ENCODE results near the gene SYNE1.

DNA sequence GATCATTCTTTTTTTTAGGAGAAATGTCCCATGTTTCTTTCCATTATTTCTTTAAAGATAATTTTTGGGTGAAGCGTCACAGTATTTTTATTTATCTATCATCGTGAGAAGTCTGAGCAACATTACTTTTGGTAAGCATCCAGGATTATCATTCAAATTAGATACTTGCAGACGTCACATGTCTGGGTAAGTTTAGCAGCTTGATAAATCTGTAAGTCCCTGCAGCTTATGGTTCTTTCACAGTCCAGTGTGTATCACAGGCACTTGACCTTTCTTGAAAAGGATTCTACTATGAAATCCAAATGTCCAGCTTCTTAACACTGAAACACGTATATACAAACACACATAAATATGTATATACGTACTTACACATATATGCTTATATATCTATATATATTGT lies 470.3 kb downstream of the SYNE1 start:
- TF ChIP-seq POLR2A (IDR thresholded peaks at IDR 0.05), result no peak
- TF ChIP-seq, protein P1, sequence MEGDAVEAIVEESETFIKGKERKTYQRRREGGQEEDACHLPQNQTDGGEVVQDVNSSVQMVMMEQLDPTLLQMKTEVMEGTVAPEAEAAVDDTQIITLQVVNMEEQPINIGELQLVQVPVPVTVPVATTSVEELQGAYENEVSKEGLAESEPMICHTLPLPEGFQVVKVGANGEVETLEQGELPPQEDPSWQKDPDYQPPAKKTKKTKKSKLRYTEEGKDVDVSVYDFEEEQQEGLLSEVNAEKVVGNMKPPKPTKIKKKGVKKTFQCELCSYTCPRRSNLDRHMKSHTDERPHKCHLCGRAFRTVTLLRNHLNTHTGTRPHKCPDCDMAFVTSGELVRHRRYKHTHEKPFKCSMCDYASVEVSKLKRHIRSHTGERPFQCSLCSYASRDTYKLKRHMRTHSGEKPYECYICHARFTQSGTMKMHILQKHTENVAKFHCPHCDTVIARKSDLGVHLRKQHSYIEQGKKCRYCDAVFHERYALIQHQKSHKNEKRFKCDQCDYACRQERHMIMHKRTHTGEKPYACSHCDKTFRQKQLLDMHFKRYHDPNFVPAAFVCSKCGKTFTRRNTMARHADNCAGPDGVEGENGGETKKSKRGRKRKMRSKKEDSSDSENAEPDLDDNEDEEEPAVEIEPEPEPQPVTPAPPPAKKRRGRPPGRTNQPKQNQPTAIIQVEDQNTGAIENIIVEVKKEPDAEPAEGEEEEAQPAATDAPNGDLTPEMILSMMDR (IDR thresholded peaks at IDR 0.05), result no peak
- no peak for TF ChIP-seq POLR2AphosphoS5 (IDR thresholded peaks at IDR 0.05)

All from upper lobe of left lung (tissue), 4 donors.